ENCODE results near the gene TMEM120B.

TMEM120B gene

GRCh38 chr12:121722511-121722910, 10.0 kb downstream of the TMEM120B start:
- DNase-seq: no peak
- TF ChIP-seq EZH2 (optimal IDR thresholded peaks at IDR 0.05; ENCODE audit: low read depth, low read length) (no peak), CTCF (IDR thresholded peaks at IDR 0.05; ENCODE audit: low read length) (no peak)
- no peak overlapping the region for H3K4me2 ChIP-seq (ENCODE audit: low read depth, low read length)
- H3K36me3 ChIP-seq (replicated peaks; ENCODE audit: insufficient read depth, low read length): no peaks in the 10 kb centered on the region
- no peaks in the 10 kb centered on the region for H4K20me1 ChIP-seq (ENCODE audit: insufficient read depth, low read length)
- H3K4me3 ChIP-seq (ENCODE audit: low read length): no peak overlapping the region
- H3K79me2 ChIP-seq (ENCODE audit: low read length): peaks cover 2% of the 10 kb centered on the region; the same call in 1 of the 2 replicates
- H3K9ac ChIP-seq (ENCODE audit: low read length): no peak overlapping the region
- H3K27me3 ChIP-seq (replicated peaks; ENCODE audit: insufficient read depth, low read length): no peaks in the 10 kb centered on the region
- no peak overlapping the region for H2AFZ ChIP-seq (ENCODE audit: low read length)
- H3K4me1 ChIP-seq (ENCODE audit: low read length): peaks cover 6% of the 10 kb centered on the region
- H3K27ac ChIP-seq (ENCODE audit: low read length): no peak overlapping the region
- H3K9me2 ChIP-seq (replicated peaks; ENCODE audit: insufficient read depth, low read length): no peaks in the 10 kb centered on the region
- no peaks in the 10 kb centered on the region for H3K9me3 ChIP-seq (replicated peaks; ENCODE audit: insufficient read depth, low read length)
- 0 out of 2 replicates have a peak, but pooled peaks cover 5% of the 10 kb centered on the region for H3F3A ChIP-seq (ENCODE audit: insufficient read depth, low read length)

- peaks cover 5% of the 10 kb centered on the region for H3K4me1 ChIP-seq (ENCODE audit: low read length)
- no peak overlapping the region for H3K9ac ChIP-seq (ENCODE audit: low read length)
- no peaks in the 10 kb centered on the region for H3K9me2 ChIP-seq (replicated peaks; ENCODE audit: insufficient read depth, low read length)
- H3K9me3 ChIP-seq (replicated peaks; ENCODE audit: insufficient read depth, low read length): no peaks in the 10 kb centered on the region
- no peaks in the 10 kb centered on the region for H4K20me1 ChIP-seq (ENCODE audit: insufficient read depth, low read length)
- TF ChIP-seq EZH2phosphoT487 (IDR thresholded peaks at IDR 0.05; ENCODE audit: low read length) (no peak), CTCF (IDR thresholded peaks at IDR 0.05; ENCODE audit: low read length) (no peak), EZH2 (optimal IDR thresholded peaks at IDR 0.05; ENCODE audit: low read depth, low read length) (no peak)
- peaks cover 2% of the 10 kb centered on the region; the same call in 1 of the 2 replicates for H3K79me2 ChIP-seq (ENCODE audit: low read length)
- no peak overlapping the region for H3K4me3 ChIP-seq (ENCODE audit: low read length)
- no peak overlapping the region for H3K27ac ChIP-seq (ENCODE audit: low read length)
- no peak overlapping the region for H2AFZ ChIP-seq (ENCODE audit: low read length)
- DNase-seq: no peak
- 0 out of 2 replicates have a peak, but pooled peaks cover 4% of the 10 kb centered on the region for H3F3A ChIP-seq (ENCODE audit: insufficient read depth, low read length)
- no peaks in the 10 kb centered on the region for H3K36me3 ChIP-seq (replicated peaks; ENCODE audit: insufficient read depth, low read length)
- H3K27me3 ChIP-seq (replicated peaks; ENCODE audit: insufficient read depth, low read length): no peaks in the 10 kb centered on the region
- no peak overlapping the region for H3K4me2 ChIP-seq (ENCODE audit: low read depth, low read length)
Measured at GRCh38 chr12:121723200-121723599, 10.6 kb downstream of the TMEM120B start.

GRCh38 chr12:121724925-121725324, 12.4 kb downstream of the TMEM120B start:
- H3K36me3 ChIP-seq (replicated peaks; ENCODE audit: insufficient read depth, low read length): no peaks in the 10 kb centered on the region

More at GRCh38 chr12:121724925-121725324, 12.4 kb downstream of the TMEM120B start:
- no peak overlapping the region for H3K27ac ChIP-seq (ENCODE audit: low read length)
- no peaks in the 10 kb centered on the region for H3K9me3 ChIP-seq (replicated peaks; ENCODE audit: insufficient read depth, low read length)
- H3K4me2 ChIP-seq (ENCODE audit: low read depth, low read length): no peak overlapping the region
- no peaks in the 10 kb centered on the region for H4K20me1 ChIP-seq (ENCODE audit: insufficient read depth, low read length)
- peaks cover 2% of the 10 kb centered on the region; the same call in 1 of the 2 replicates for H3K79me2 ChIP-seq (ENCODE audit: low read length)
- H3F3A ChIP-seq (ENCODE audit: insufficient read depth, low read length): no peaks in the 10 kb centered on the region
- H3K4me3 ChIP-seq (ENCODE audit: low read length): no peak overlapping the region
- H3K4me1 ChIP-seq (ENCODE audit: low read length): no peaks in the 10 kb centered on the region
- no peak for DNase-seq
- H3K9me2 ChIP-seq (replicated peaks; ENCODE audit: insufficient read depth, low read length): no peaks in the 10 kb centered on the region
- H3K9ac ChIP-seq (ENCODE audit: low read length): no peak overlapping the region
- no peak overlapping the region for H2AFZ ChIP-seq (ENCODE audit: low read length)
- TF ChIP-seq CTCF (IDR thresholded peaks at IDR 0.05; ENCODE audit: low read length): no peak
- no peak for TF ChIP-seq EZH2 (optimal IDR thresholded peaks at IDR 0.05; ENCODE audit: low read depth, low read length)
- TF ChIP-seq EZH2phosphoT487 (IDR thresholded peaks at IDR 0.05; ENCODE audit: low read length): no peak
- H3K27me3 ChIP-seq (replicated peaks; ENCODE audit: insufficient read depth, low read length): no peaks in the 10 kb centered on the region
